ENCODE data around the gene ATOX1.

DNA sequence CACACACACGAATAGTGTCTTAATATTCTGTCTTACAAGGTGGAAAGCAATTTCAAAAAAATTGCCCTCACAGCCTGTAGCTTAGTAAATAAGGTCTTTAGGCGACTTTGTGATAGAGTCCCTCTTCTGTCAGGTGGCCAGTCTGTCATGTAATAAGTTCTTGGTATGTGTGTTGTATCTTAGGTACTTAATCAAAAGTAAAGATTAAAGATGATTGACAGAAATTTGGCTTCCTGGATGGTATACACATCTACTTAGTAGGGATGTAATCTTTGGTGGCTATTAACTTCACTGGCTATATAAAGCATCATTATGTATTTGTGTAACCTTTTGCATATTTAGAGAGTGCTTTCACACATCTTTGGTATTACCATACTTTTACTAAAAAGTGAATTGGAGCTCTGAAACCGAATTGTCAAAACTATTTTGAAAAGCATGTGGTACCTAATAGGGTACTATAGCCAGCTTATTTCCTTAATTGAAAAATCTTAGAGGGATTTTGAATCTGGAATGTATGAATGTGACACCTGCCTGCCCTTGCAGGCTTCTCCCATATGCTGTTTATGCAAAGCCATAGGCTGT lies 16.7 kb upstream of the ATOX1 start:
- TF ChIP-seq GATA2 (IDR thresholded peaks at IDR 0.05; ENCODE audit: low read depth, low read length): no peak
- TF ChIP-seq GATA3 (IDR thresholded peaks at IDR 0.05; ENCODE audit: low read depth, low read length): no peak

Data from SH-SY5Y (cell line).